ENCODE data around the gene NDC80. TPM values are rescaled to one million over a fixed set of nuclear protein-coding genes. Genes with fewer than 3 reads are reported as not detected.

NDC80 gene
- total and polyA plus RNA-seq, 9 of the 15 experiments (the other 6 are each of a cell fraction or from before 2014, with no cell fraction given): 65.2 to 97.9 (median 83.3) TPM

DNA sequence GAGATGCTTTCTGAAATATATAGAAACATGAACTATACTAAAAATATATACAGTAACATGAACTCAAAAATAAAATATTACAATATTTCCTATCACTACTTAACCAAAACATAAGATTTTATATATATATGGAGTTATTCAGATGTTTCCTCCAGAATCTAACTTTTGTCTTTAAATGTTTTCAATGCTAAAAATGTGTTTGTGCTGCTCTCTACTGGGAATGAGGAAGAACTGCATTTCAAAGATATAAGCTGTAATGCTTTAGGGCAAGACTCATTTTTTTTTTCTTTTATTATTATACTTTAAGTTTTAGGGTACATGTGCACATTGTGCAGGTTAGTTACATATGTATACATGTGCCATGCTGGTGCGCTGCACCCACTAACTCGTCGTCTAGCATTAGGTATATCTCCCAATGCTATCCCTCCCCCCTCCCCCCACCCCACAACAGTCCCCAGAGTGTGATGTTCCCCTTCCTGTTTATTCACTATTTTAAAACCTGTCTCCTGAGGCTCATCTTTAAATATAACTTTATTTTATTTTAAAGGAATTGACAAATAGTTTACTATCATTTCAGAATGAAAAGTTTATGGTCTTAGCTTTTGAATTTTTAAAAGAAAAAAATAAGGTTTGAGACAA is 29.3 kb upstream of the NDC80 start (continued):
- TF ChIP-seq ARID3A (IDR thresholded peaks at IDR 0.05; ENCODE audit: borderline replicate concordance, low read depth, low read length) (0 out of 2 replicates have a peak, but pooled peaks have one; percentile 21), VEZF1 (CRISPR knock-in tag; IDR thresholded peaks at IDR 0.05) (peak; percentile 29; the same call in 1 of the 2 replicates), SMC3 (conservative IDR thresholded peaks at IDR 0.05; ENCODE audit: insufficient read depth, low read depth, low read length) (peak; percentile 47), MNT (conservative IDR thresholded peaks at IDR 0.05) (0 out of 4 replicates have a peak, but pooled peaks of 1 of the 2 experiments have one; percentile 10), RFX1 (IDR thresholded peaks at IDR 0.05) (0 out of 2 replicates have a peak, but pooled peaks have one; percentile 8), ZNF384 (IDR thresholded peaks at IDR 0.05; ENCODE audit: low read depth, low read length) (0 out of 2 replicates have a peak, but pooled peaks have one; percentile 23), NCOA2 (IDR thresholded peaks at IDR 0.05; ENCODE audit: partially characterized antibody in 2 of 2) (peak in 1 of 2 experiments; percentile 21), KLF16 (IDR thresholded peaks at IDR 0.05) (peak; percentile 23; the same call in 1 of the 2 replicates)
- TF ChIP-seq, protein P1, sequence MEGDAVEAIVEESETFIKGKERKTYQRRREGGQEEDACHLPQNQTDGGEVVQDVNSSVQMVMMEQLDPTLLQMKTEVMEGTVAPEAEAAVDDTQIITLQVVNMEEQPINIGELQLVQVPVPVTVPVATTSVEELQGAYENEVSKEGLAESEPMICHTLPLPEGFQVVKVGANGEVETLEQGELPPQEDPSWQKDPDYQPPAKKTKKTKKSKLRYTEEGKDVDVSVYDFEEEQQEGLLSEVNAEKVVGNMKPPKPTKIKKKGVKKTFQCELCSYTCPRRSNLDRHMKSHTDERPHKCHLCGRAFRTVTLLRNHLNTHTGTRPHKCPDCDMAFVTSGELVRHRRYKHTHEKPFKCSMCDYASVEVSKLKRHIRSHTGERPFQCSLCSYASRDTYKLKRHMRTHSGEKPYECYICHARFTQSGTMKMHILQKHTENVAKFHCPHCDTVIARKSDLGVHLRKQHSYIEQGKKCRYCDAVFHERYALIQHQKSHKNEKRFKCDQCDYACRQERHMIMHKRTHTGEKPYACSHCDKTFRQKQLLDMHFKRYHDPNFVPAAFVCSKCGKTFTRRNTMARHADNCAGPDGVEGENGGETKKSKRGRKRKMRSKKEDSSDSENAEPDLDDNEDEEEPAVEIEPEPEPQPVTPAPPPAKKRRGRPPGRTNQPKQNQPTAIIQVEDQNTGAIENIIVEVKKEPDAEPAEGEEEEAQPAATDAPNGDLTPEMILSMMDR (IDR thresholded peaks at IDR 0.05 in 2 of 3, conservative IDR thresholded peaks at IDR 0.05 in 1 of 3; ENCODE audit: insufficient read depth in 2 of 3, low read depth in 1 of 3, low read length in 3 of 3): peak; percentile 45 to 84 (median 50); a peak in 3 of 6 replicates

Data from K562 (cell line).